Tibial nerve (tissue), 4 donors: ENCODE data around the gene DAPK1. TPM values are rescaled to one million over a fixed set of nuclear protein-coding genes. Genes with fewer than 3 reads are reported as not detected.
"Not testable (repeated sequence)": the region's sequence is repeated elsewhere in the genome, so short reads cannot be mapped to it uniquely, and the experiment has no call there.

Source experiments
- DNase-seq, 2 donors: peaks; one replicate each; pipeline ENCODE4 v3.0.0-alpha.2; 2019; ENCODE audit warnings: low spot score in 2 of 2
- H3K27ac ChIP-seq, 4 donors: fragments of 200-600 bp; sonication (generic) in 3 of 4; one replicate each; pipeline ENCODE4 v1.5.1; 2017 to 2019; ENCODE audit warnings: mild to moderate bottlenecking in 1 of 4
- H3K27me3 ChIP-seq, 2 donors: fragments of 200-600 bp; sonication (generic) in 1 of 2; one replicate each; pipeline versions ENCODE4 v1.5.1 to v1.6.0; 2017 to 2019
- H3K36me3 ChIP-seq, 3 donors: fragments of 200-600 bp; sonication (generic); one replicate each; pipeline ENCODE4 v1.5.1; 2018 to 2019
- H3K4me1 ChIP-seq, 4 donors: fragments of 200-600 bp; sonication (generic) in 3 of 4; one replicate each; pipeline ENCODE4 v1.5.1; 2017 to 2019
- H3K4me3 ChIP-seq, 4 donors: fragments of 200-600 bp; sonication (generic) in 3 of 4; one replicate each; pipeline ENCODE4 v1.5.1; 2017 to 2019; ENCODE audit warnings: mild to moderate bottlenecking in 1 of 4, moderate library complexity in 1 of 4
- H3K9me3 ChIP-seq, 4 donors: fragments of 200-600 bp; sonication (generic) in 3 of 4; one replicate each; pipeline ENCODE4 v1.5.1; 2017 to 2019
- EP300 ChIP-seq, 2 donors: sonication (generic); formaldehyde crosslinking; IDR thresholded peaks; one replicate each; pipeline ENCODE4 v1.6.1; 2017; ENCODE audit warnings: antibody characterized with exemption in 2 of 2, mild to moderate bottlenecking in 1 of 2
- POLR2A ChIP-seq, 2 donors: fragments of 450-650 bp; IDR thresholded peaks; one replicate each; pipeline ENCODE4 v1.6.1; 2017; ENCODE audit warnings: antibody characterized with exemption in 2 of 2, mild to moderate bottlenecking in 2 of 2, moderate library complexity in 2 of 2
- WGBS, 2 donors: methylation state at CpG; one replicate each; pipeline ENCODE4 v1.1.5; 2018; 5-methylcytosine and 5-hydroxymethylcytosine counted together
- total RNA-seq, 4 donors: library from RNA; depleted of rRNA; stranded (reverse); fragments of >200 nt; gene quantifications; one replicate each; pipeline ENCODE4 v1.1.0, GENCODE V29; 2016
- TF ChIP-seq, protein P1 (sequence below), 5 experiments: fragments of 200-600 bp in 3 of 5; fragments of 450-650 bp in 2 of 5; sonication (generic) in 3 of 5; IDR thresholded peaks; one replicate each; pipeline ENCODE4 v1.5.1; 2016 to 2019; ENCODE audit warnings: antibody characterized with exemption in 5 of 5, mild to moderate bottlenecking in 3 of 5, moderate library complexity in 2 of 5

The DAPK1 gene
- total RNA-seq, 4 donors from 2014 or later, result 58.8 to 97.3 (median 64.2) TPM

DNA sequence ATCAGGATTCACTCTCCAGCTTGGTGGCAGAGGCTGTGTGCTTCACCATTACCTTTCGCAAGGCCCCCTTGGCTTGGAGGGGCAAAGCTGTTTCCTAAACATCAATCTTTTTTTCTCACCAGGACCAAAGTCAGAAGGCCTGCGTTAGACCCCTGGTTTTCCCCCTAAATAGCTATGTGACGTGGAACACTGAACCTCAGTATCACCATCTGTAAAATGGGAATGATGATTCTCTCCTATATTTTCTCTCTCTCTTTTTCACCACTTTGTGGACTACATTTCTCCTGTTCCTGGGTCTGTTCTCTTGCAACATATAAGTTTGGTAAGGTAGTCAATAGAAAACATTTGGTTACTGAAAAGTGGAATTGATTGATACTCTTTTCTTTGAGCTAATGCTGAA is 50.5 kb downstream of the DAPK1 start:
- no peaks in the 10 kb centered on the region for H3K4me1 ChIP-seq
- H3K27ac ChIP-seq, result no peak overlapping the region
- no peak for DNase-seq
- no peaks in the 10 kb centered on the region for H3K9me3 ChIP-seq
- no peak for TF ChIP-seq POLR2A (IDR thresholded peaks at IDR 0.05)
- TF ChIP-seq, protein P1, sequence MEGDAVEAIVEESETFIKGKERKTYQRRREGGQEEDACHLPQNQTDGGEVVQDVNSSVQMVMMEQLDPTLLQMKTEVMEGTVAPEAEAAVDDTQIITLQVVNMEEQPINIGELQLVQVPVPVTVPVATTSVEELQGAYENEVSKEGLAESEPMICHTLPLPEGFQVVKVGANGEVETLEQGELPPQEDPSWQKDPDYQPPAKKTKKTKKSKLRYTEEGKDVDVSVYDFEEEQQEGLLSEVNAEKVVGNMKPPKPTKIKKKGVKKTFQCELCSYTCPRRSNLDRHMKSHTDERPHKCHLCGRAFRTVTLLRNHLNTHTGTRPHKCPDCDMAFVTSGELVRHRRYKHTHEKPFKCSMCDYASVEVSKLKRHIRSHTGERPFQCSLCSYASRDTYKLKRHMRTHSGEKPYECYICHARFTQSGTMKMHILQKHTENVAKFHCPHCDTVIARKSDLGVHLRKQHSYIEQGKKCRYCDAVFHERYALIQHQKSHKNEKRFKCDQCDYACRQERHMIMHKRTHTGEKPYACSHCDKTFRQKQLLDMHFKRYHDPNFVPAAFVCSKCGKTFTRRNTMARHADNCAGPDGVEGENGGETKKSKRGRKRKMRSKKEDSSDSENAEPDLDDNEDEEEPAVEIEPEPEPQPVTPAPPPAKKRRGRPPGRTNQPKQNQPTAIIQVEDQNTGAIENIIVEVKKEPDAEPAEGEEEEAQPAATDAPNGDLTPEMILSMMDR (IDR thresholded peaks at IDR 0.05), result no peak
- TF ChIP-seq EP300 (IDR thresholded peaks at IDR 0.05), result no peak
- H3K4me3 ChIP-seq, result no peak overlapping the region
- no peaks in the 10 kb centered on the region for H3K27me3 ChIP-seq
- WGBS, 2 donors, result 92 to 95% methylated on average over 3 of the region's 3 CpGs
- H3K36me3 ChIP-seq, result no peaks in the 10 kb centered on the region

GRCh38 chr9:87549088-87549487 is 51.4 kb downstream of the DAPK1 start:
- not testable (repeated sequence) for H3K4me3 ChIP-seq, H3K9me3 ChIP-seq, H3K27ac ChIP-seq, H3K36me3 ChIP-seq, H3K4me1 ChIP-seq, H3K27me3 ChIP-seq, DNase-seq
- 96 to 99% methylated on average over 2 of the region's 2 CpGs for WGBS, 2 donors

DNA sequence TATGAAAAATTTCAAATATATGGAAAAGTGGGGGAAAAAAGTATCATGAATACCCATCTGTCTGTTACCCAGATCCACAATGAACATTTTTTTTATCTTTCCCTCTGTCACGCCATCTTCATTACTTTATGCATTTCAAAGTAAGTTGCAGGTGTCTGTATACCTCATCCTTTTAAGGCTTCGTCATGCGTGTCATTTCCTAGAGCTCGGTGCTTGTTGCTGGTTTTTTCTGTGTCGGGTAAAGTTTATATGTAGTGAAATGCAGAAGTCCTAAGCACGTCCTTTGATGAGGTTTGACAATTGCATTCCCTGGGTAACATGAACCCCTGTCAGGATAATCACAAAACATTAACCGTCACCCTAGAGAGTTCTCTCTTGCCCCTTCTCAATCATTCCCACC is 52.1 kb downstream of the DAPK1 start:
- no peak overlapping the region for H3K27ac ChIP-seq
- H3K4me1 ChIP-seq, result peaks cover 0 to 11% (median 4%) of the 10 kb centered on the region in 4 donors
- WGBS, 2 donors, result 88 to 92% methylated on average over 7 of the region's 7 CpGs
- TF ChIP-seq EP300 (IDR thresholded peaks at IDR 0.05), result no peak
- TF ChIP-seq, protein P1 (IDR thresholded peaks at IDR 0.05), result no peak
- no peak for TF ChIP-seq POLR2A (IDR thresholded peaks at IDR 0.05)
- H3K9me3 ChIP-seq, result no peaks in the 10 kb centered on the region
- no peak overlapping the region for H3K4me3 ChIP-seq
- H3K27me3 ChIP-seq, result no peaks in the 10 kb centered on the region
- no peaks in the 10 kb centered on the region for H3K36me3 ChIP-seq
- no peak for DNase-seq

DNA sequence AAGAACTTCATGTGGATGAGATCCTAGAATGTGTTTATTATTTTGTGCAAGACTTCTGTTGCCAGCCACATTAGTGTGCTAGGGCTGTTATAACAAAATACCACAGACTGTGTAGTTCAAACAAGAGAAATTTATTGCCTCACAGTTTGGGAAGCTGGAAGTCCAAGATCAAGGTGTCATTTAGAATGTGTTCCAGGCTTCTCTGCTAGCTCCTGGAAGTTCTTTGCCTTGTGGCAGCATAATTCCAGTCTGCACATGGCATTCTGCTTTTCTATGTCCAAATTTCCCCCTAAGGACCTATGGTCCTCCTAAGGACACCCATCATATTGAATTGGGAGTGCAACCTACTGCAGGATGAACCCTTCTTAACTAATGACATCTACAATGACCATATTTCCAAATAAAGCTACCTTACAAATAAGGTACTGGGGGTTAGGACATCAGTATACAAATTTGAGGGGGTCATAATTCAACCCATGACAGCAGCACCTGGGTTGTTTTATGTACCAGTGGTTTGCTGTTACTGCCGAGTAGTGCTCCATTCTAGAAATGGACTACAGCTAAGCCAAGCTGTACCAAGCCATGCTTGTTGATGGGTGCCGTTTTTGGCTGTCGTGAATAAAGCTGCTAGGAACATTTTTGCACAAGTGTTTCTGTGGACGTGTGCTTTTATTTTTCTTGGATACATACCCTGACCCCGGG is 52.7 kb downstream of the DAPK1 start:
- Histone ChIP-seq H3K4me3 (no peak overlapping the region), H3K4me1 (peaks cover 0 to 14% (median 5%) of the 10 kb centered on the region in 4 donors), H3K9me3 (no peaks in the 10 kb centered on the region), H3K27ac (no peak overlapping the region), H3K27me3 (no peaks in the 10 kb centered on the region), H3K36me3 (no peaks in the 10 kb centered on the region)
- TF ChIP-seq POLR2A (IDR thresholded peaks at IDR 0.05) (no peak), EP300 (IDR thresholded peaks at IDR 0.05) (no peak)
- TF ChIP-seq, protein P1 (IDR thresholded peaks at IDR 0.05), result no peak
- 78 to 84% methylated on average over 5 of the region's 5 CpGs for WGBS, 2 donors
- DNase-seq, result no peak

GRCh38 chr9:87551772-87552217 is 54.1 kb downstream of the DAPK1 start:
- 77 to 78% methylated on average over 8 to 10 of the region's 10 CpGs for WGBS, 2 donors
- DNase-seq, result no peak
- H3K36me3 ChIP-seq, result no peaks in the 10 kb centered on the region
- H3K4me1 ChIP-seq, result peaks cover 0 to 23% (median 14%) of the 10 kb centered on the region in 4 donors
- no peaks in the 10 kb centered on the region for H3K9me3 ChIP-seq
- TF ChIP-seq EP300 (IDR thresholded peaks at IDR 0.05) (no peak), POLR2A (IDR thresholded peaks at IDR 0.05) (no peak)
- TF ChIP-seq, protein P1 (IDR thresholded peaks at IDR 0.05), result no peak
- no peak overlapping the region for H3K4me3 ChIP-seq
- H3K27me3 ChIP-seq, result no peaks in the 10 kb centered on the region
- no peak overlapping the region for H3K27ac ChIP-seq
